Mammary epithelial cell (primary cell): ENCODE measurements around the gene CCNE1.

Experiments used
- EZH2 ChIP-seq: IDR thresholded peaks from 2 replicates; pipeline ENCODE4 v1.6.1; 2012; ENCODE audit warnings: low read length, inconsistent platforms, borderline replicate concordance
- TF ChIP-seq, protein P1 (sequence below), 2 donors: IDR thresholded peaks in 1 of 2; conservative IDR thresholded peaks in 1 of 2; 2 replicates each; pipeline ENCODE4 v1.5.1; 2011 to 2012; ENCODE audit warnings: inconsistent platforms in 2 of 2, low read length in 2 of 2, mild to moderate bottlenecking in 2 of 2, control low read depth in 1 of 2, low read depth in 1 of 2; ENCODE audit not compliant: insufficient read depth in 1 of 2; ENCODE audit errors: extremely low read depth in 1 of 2

DNA sequence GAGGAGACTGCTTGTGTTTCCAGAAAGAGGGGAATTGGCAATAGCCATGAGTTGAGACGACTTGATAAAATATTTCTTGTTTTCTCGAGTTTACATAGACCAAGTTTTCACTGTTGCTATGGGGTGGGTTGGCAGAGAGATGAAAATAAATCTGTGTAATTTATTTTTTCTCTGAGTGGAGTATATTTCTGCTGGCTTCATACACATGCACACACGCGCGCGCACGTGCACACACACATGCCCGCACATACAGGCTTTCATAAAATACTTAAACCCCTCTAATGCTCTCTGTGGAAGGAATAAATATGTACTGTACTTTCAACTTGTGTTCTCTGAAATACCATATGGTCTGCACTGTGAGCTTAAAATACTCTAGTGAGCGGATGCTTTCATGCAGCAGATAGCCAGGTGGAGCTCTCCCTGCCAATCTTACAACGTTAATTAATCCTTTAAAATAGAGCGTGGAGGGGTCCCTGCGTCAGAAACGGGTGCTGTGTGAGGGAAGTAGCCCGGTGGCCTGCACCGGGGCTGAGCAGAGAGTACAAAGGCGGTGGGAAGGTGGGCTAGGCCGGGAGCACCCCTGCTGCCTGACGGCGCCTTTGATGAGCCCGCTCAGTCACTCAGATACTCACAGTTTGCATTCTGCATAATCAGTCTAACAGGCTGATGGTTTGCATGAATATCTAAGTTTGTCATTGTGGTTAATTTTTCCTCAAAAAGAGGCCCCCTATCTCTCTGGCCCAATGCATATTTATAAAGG is 44.1 kb downstream of the CCNE1 start:
- TF ChIP-seq, protein P1, sequence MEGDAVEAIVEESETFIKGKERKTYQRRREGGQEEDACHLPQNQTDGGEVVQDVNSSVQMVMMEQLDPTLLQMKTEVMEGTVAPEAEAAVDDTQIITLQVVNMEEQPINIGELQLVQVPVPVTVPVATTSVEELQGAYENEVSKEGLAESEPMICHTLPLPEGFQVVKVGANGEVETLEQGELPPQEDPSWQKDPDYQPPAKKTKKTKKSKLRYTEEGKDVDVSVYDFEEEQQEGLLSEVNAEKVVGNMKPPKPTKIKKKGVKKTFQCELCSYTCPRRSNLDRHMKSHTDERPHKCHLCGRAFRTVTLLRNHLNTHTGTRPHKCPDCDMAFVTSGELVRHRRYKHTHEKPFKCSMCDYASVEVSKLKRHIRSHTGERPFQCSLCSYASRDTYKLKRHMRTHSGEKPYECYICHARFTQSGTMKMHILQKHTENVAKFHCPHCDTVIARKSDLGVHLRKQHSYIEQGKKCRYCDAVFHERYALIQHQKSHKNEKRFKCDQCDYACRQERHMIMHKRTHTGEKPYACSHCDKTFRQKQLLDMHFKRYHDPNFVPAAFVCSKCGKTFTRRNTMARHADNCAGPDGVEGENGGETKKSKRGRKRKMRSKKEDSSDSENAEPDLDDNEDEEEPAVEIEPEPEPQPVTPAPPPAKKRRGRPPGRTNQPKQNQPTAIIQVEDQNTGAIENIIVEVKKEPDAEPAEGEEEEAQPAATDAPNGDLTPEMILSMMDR (conservative IDR thresholded peaks at IDR 0.05 in 1 of 2, IDR thresholded peaks at IDR 0.05 in 1 of 2; ENCODE audit: extremely low read depth in 1 of 2, insufficient read depth in 1 of 2, low read depth in 1 of 2, low read length in 2 of 2): no peak
- TF ChIP-seq EZH2: no peak
